Right lobe of liver (tissue), 4 donors: ENCODE data around the gene POLG2.

ENCODE experiments used
- CTCF ChIP-seq, 4 donors: fragments of 200-600 bp in 3 of 4; fragments of 450-650 bp in 1 of 4; IDR thresholded peaks; one replicate each; pipeline versions ENCODE4 v1.5.1 to v1.8.0; 2016 to 2022; ENCODE audit warnings: antibody characterized with exemption in 4 of 4, mild to moderate bottlenecking in 2 of 4
- POLR2A ChIP-seq: fragments of 450-650 bp; IDR thresholded peaks from one replicate; pipeline ENCODE4 v1.6.1; 2017; ENCODE audit warnings: antibody characterized with exemption, mild to moderate bottlenecking
- donor health status: DM: no; HTN: no; CAD: no.
- donor health status: DM: no; HTN: no; CAD: no.
- donor health status: DM: no; HTN: yes; CAD: no.

- no peak for TF ChIP-seq CTCF (IDR thresholded peaks at IDR 0.05)
- no peak for TF ChIP-seq POLR2A
Observed at GRCh38 chr17:64461788-64462187, 35.1 kb downstream of the POLG2 start.
